HEK293T (cell line): Measurements from ENCODE around the gene TMEM178B.

ENCODE experiments used
- CTCF ChIA-PET: fragments of 350-600 bp; formaldehyde crosslinking; extraction: SDS; loops from one replicate; lab custom pipeline; 2021; ENCODE audit warnings: antibody characterized with exemption, inconsistent platforms; lab: Yijun Ruan, JAX
- POLR2A ChIA-PET: fragments of 350-600 bp; formaldehyde crosslinking; extraction: SDS; loops from one replicate; lab custom pipeline; 2020; ENCODE audit warnings: antibody characterized with exemption, inconsistent platforms; lab: Yijun Ruan, JAX
- DNase-seq: peaks from one replicate; pipeline ENCODE4 v3.0.0; 2012; ENCODE audit warnings: mixed read lengths; ENCODE audit errors: extremely low spot score
- ARNT ChIP-seq: fragments of 450-650 bp; IDR thresholded peaks from 2 replicates; pipeline ENCODE4 v1.6.1; 2017; ENCODE audit warnings: mild to moderate bottlenecking
- BHLHE40 ChIP-seq: fragments of 450-650 bp; IDR thresholded peaks from 2 replicates; pipeline ENCODE4 v1.6.1; 2016; ENCODE audit warnings: mild to moderate bottlenecking, moderate library complexity, borderline replicate concordance
- CTBP1 ChIP-seq: fragments of 450-650 bp; IDR thresholded peaks from 2 replicates; pipeline ENCODE4 v1.6.1; 2016; ENCODE audit warnings: borderline replicate concordance
- ELF4 ChIP-seq: fragments of 450-650 bp; IDR thresholded peaks from 2 replicates; pipeline ENCODE4 v1.6.1; 2017; ENCODE audit warnings: antibody characterized with exemption
- FOXA1 ChIP-seq: fragments of 450-650 bp; IDR thresholded peaks from 2 replicates; pipeline ENCODE4 v1.6.1; 2016; ENCODE audit warnings: mild to moderate bottlenecking
- FOXK2 ChIP-seq: fragments of 450-650 bp; IDR thresholded peaks from 2 replicates; pipeline ENCODE4 v1.6.1; 2016; ENCODE audit warnings: mild to moderate bottlenecking
- FOXM1 ChIP-seq: fragments of 450-650 bp; IDR thresholded peaks from 2 replicates; pipeline ENCODE4 v1.6.1; 2017; ENCODE audit warnings: mild to moderate bottlenecking, borderline replicate concordance
- HDGF ChIP-seq: fragments of 450-650 bp; IDR thresholded peaks from 2 replicates; pipeline ENCODE4 v1.6.1; 2017; ENCODE audit warnings: antibody characterized with exemption, borderline replicate concordance
- L3MBTL2 ChIP-seq: fragments of 450-650 bp; conservative IDR thresholded peaks from 2 replicates; pipeline ENCODE4 v1.6.1; 2016; ENCODE audit warnings: mild to moderate bottlenecking
- LEF1 ChIP-seq: fragments of 450-650 bp; IDR thresholded peaks from 2 replicates; pipeline ENCODE4 v1.6.1; 2017; ENCODE audit warnings: mild to moderate bottlenecking, borderline replicate concordance
- NFRKB ChIP-seq: fragments of 450-650 bp; IDR thresholded peaks from 2 replicates; pipeline ENCODE4 v1.6.1; 2016; ENCODE audit warnings: mild to moderate bottlenecking, moderate library complexity
- PKNOX1 ChIP-seq: fragments of 450-650 bp; IDR thresholded peaks from 2 replicates; pipeline ENCODE4 v1.6.1; 2016
- SP1 ChIP-seq: fragments of 450-650 bp; IDR thresholded peaks from 2 replicates; pipeline ENCODE4 v1.6.1; 2017
- SUZ12 ChIP-seq: fragments of 450-650 bp; IDR thresholded peaks from 2 replicates; pipeline ENCODE4 v1.6.1; 2016; ENCODE audit warnings: mild to moderate bottlenecking
- TARDBP ChIP-seq: fragments of 450-650 bp; IDR thresholded peaks from 2 replicates; pipeline ENCODE4 v1.6.1; 2016
- ZNF384 ChIP-seq: fragments of 450-650 bp; IDR thresholded peaks from 2 replicates; pipeline ENCODE4 v1.6.1; 2016

The TMEM178B gene

DNA sequence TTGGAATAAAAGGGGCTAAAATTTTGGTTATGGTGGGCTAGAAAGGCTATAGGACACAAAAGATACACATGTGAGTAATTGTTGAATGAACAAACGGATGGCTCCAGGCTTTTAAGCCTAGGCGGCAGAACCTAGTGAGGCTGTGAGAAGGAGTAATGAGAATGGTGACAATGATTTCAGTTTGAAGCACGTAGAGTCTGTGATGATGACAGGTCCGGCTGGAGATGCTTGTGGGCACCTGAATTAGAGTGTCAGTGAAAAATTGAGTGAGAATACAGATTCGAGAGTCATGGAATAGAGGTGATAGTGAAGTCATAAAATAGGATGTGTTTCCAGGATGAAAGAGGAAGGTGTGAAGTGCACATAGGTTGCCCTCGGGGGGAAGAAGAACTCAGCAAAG lies 170.6 kb downstream of the TMEM178B start:
- POLR2A ChIA-PET, result no interaction called here
- DNase-seq, result no peak
- no peak for TF ChIP-seq ZNF384
- TF ChIP-seq NFRKB, result no peak
- no peak for TF ChIP-seq HDGF
- TF ChIP-seq L3MBTL2, result no peak
- TF ChIP-seq BHLHE40, result no peak
- no peak for TF ChIP-seq ARNT
- no peak for TF ChIP-seq PKNOX1
- no peak for TF ChIP-seq SP1
- TF ChIP-seq SUZ12, result no peak
- TF ChIP-seq FOXA1, result no peak
- CTCF ChIA-PET, result no interaction called here

GRCh38 chr7:141246426-141246825 lies 172.6 kb downstream of the TMEM178B start:
- CTCF ChIA-PET, result no interaction called here
- DNase-seq, result no peak
- TF ChIP-seq TARDBP (no peak), LEF1 (no peak), ARNT (no peak), CTBP1 (no peak), SP1 (no peak)
- POLR2A ChIA-PET, result no interaction called here

DNA sequence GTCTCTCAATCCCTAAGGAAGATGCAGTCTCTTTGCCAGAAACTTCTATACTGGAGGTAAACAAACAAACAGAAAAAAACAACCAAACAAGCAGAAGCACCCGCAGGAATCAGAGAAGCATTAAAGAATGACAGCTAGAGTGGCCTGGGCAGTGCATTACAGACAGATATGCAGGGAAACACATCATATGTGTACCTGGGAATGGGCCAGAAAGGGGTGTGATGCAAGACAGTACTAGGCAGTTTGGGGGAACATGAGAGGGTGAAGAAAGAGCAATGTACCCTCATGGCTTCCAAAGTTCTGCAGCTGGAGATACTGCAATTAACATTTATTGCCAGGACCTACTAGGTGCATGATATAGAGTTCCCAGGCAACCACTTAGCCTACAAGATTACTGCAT lies 177.3 kb downstream of the TMEM178B start:
- TF ChIP-seq BHLHE40, result no peak
- no peak for TF ChIP-seq HDGF
- TF ChIP-seq ZNF384, result no peak
- no peak for TF ChIP-seq SUZ12
- TF ChIP-seq LEF1, result no peak
- DNase-seq, result no peak
- ChIA-PET POLR2A (no interaction called here), CTCF (no interaction called here)

DNA sequence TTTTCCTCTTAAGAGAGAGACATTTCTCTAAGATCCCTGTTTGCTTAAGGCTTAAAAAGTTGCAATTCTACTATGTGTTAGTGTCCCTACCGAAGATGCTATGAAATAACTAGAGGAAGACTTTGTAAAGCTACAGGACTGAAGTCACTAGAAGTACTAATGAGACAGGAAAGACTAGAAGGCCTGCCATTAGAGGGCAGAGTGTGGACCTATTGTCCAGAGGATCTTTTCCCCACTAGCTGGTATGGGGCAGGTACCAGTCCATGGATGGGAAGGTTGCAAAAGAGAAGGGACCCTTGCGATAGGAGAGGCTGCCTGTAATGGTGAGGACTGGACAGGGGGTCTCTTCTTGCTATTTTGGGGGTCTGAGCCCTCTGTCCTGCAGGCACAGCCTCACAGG lies 178.1 kb downstream of the TMEM178B start:
- CTCF ChIA-PET, result interaction anchor here (0.9 to 1.1 kb wide), 2 partner anchors 20 to 24 kb away, joined by 3 to 8 read pairs; no protein-coding TSS in a partner anchor

GRCh38 chr7:141257597-141257996 lies 183.7 kb downstream of the TMEM178B start:
- TF ChIP-seq HDGF (no peak), ELF4 (no peak), NFRKB (no peak), PKNOX1 (no peak), TARDBP (no peak), FOXM1 (no peak), ZNF384 (no peak), SUZ12 (no peak), LEF1 (no peak), FOXA1 (no peak), L3MBTL2 (no peak), SP1 (no peak), CTBP1 (no peak), FOXK2 (no peak), ARNT (no peak), BHLHE40 (no peak)
- CTCF ChIA-PET, result no interaction called here
- POLR2A ChIA-PET, result no interaction called here

More for the DNA sequence above, 178.1 kb downstream of the TMEM178B start:
- TF ChIP-seq FOXM1 (no peak), CTBP1 (no peak), LEF1 (no peak), BHLHE40 (no peak), SP1 (no peak), FOXA1 (no peak), ELF4 (no peak), NFRKB (no peak), HDGF (no peak), ARNT (no peak), ZNF384 (no peak), SUZ12 (no peak), PKNOX1 (no peak), FOXK2 (no peak), L3MBTL2 (no peak), TARDBP (no peak)
- POLR2A ChIA-PET, result no interaction called here
- DNase-seq, result no peak

GRCh38 chr7:141258559-141258958 lies 184.7 kb downstream of the TMEM178B start:
- no peak for TF ChIP-seq FOXM1
- ChIA-PET POLR2A (no interaction called here), CTCF (no interaction called here)
- no peak for DNase-seq

More at GRCh38 chr7:141257597-141257996, 183.7 kb downstream of the TMEM178B start:
- DNase-seq, result no peak
